H1 (cell line): Measurements from ENCODE around the gene SVIL. TPM values are rescaled to one million over a fixed set of nuclear protein-coding genes. Genes with fewer than 3 reads are reported as not detected.

Experiments used
- CTCF ChIA-PET: fragments of 300-600 bp; sonication (Branson Sonifier 250); formaldehyde crosslinking; loops from one replicate; lab custom pipeline; 2021; ENCODE audit not compliant: partially characterized antibody; lab: Charles Lee
- POLR2A ChIA-PET: fragments of 300-600 bp; sonication (Branson Sonifier 250); formaldehyde crosslinking; loops from one replicate; lab custom pipeline; 2021; ENCODE audit warnings: inconsistent platforms; ENCODE audit not compliant: partially characterized antibody; lab: Charles Lee
- DNase-seq, 2 experiments: peaks; one replicate each; pipeline versions ENCODE4 v3.0.0 to v3.0.0-alpha.2; 2010 to 2022; ENCODE audit warnings: low spot score in 2 of 2, low read depth in 1 of 2, mixed read lengths in 1 of 2
- FAIRE-seq: peaks from 2 replicates; lab custom pipeline; 2011; peaks lifted over from hg19 to GRCh38; lab: Jason Lieb, UNC
- H2AFZ ChIP-seq: 2 replicates; pipeline ENCODE4 v1.8.1; 2012; ENCODE audit warnings: low read length, inconsistent platforms
- H2AK5ac ChIP-seq: 2 replicates; pipeline ENCODE4 v1.6.1; 2013; ENCODE audit warnings: low read depth, low read length
- H2BK120ac ChIP-seq: replicated peaks from 2 replicates; pipeline ENCODE3; 2013; ENCODE audit warnings: low read depth, low read length, inconsistent platforms
- H2BK12ac ChIP-seq: 2 replicates; pipeline ENCODE4 v1.6.1; 2013; ENCODE audit warnings: low read depth, low read length
- H2BK15ac ChIP-seq: 2 replicates; pipeline ENCODE4 v1.6.1; 2013; ENCODE audit warnings: low read length
- H2BK20ac ChIP-seq: 2 replicates; pipeline ENCODE4 v1.6.1; 2013; ENCODE audit warnings: low read length
- H2BK5ac ChIP-seq: 2 replicates; pipeline ENCODE4 v1.6.1; 2013; ENCODE audit warnings: low read depth, low read length
- H3K14ac ChIP-seq: 2 replicates; pipeline ENCODE4 v1.6.1; 2013; ENCODE audit warnings: inconsistent platforms; ENCODE audit not compliant: insufficient read length
- H3K18ac ChIP-seq: 2 replicates; pipeline ENCODE4 v1.6.1; 2013; ENCODE audit warnings: low read length; ENCODE audit errors: extremely low read depth
- H3K23ac ChIP-seq: 2 replicates; pipeline ENCODE4 v1.6.1; 2013; ENCODE audit warnings: inconsistent platforms; ENCODE audit not compliant: insufficient read length
- H3K23me2 ChIP-seq: 2 replicates; pipeline ENCODE4 v1.6.1; 2013; ENCODE audit warnings: low read depth, low read length
- H3K27ac ChIP-seq: 2 replicates; pipeline ENCODE4 v1.6.1; 2011; ENCODE audit warnings: low read depth, low read length, inconsistent platforms
- H3K27me3 ChIP-seq, 4 experiments: replicated peaks in 1 of 4; 1 replicate in 1 of 4; 2 replicates in 3 of 4; pipeline versions ENCODE4 v1.6.1 to v1.8.1; 2011 to 2013; ENCODE audit warnings: low read length in 3 of 4, mild to moderate bottlenecking in 3 of 4, inconsistent platforms in 2 of 4, mixed read lengths in 2 of 4, moderate library complexity in 1 of 4; ENCODE audit not compliant: control insufficient read depth in 3 of 4, insufficient read depth in 3 of 4; ENCODE audit errors: extremely low read depth in 1 of 4
- H3K36me3 ChIP-seq, 4 experiments: 2 replicates each; pipeline versions ENCODE4 v1.6.1 to v1.8.1; 2011 to 2013; ENCODE audit warnings: mild to moderate bottlenecking in 4 of 4, low read length in 3 of 4, moderate library complexity in 2 of 4, control low read depth in 1 of 4, inconsistent platforms in 1 of 4; ENCODE audit not compliant: insufficient read depth in 4 of 4, control insufficient read depth in 2 of 4
- H3K4ac ChIP-seq: replicated peaks from 2 replicates; pipeline ENCODE3; 2013; ENCODE audit warnings: low read length, low read depth, mixed read lengths, inconsistent platforms; ENCODE audit not compliant: insufficient read length
- H3K4me1 ChIP-seq, 4 experiments: replicated peaks in 1 of 4; 1 replicate in 1 of 4; 2 replicates in 3 of 4; pipeline versions ENCODE4 v1.6.1 to v1.8.1; 2011 to 2013; ENCODE audit warnings: low read length in 3 of 4, inconsistent platforms in 2 of 4, mixed read lengths in 1 of 4; ENCODE audit not compliant: insufficient read depth in 4 of 4, control insufficient read depth in 3 of 4
- H3K4me2 ChIP-seq, 2 experiments: 2 replicates each; pipeline versions ENCODE4 v1.6.1 to v1.8.1; 2011 to 2013; ENCODE audit warnings: low read depth in 2 of 2, low read length in 2 of 2, control low read depth in 1 of 2, inconsistent platforms in 1 of 2, mild to moderate bottlenecking in 1 of 2; ENCODE audit not compliant: insufficient read depth in 1 of 2
- H3K4me3 ChIP-seq, 4 experiments: fragments of 200-600, 300-600 bp in 1 of 4; sonication (generic), shearing (Covaris generic), sonication (Bioruptor Twin) in 1 of 4; 2 replicates each; pipeline versions ENCODE4 v1.5.1 to v1.8.1; 2011 to 2016; ENCODE audit warnings: low read length in 4 of 4, low read depth in 3 of 4, control low read depth in 2 of 4, inconsistent platforms in 2 of 4, mild to moderate bottlenecking in 2 of 4, mixed read lengths in 1 of 4, moderate library complexity in 1 of 4; ENCODE audit not compliant: insufficient read depth in 2 of 4; ENCODE audit errors: extremely low read depth in 1 of 4
- H3K56ac ChIP-seq: replicated peaks from 2 replicates; pipeline ENCODE3; 2013; ENCODE audit warnings: low read depth, mild to moderate bottlenecking, mixed read lengths, low read length, inconsistent platforms; ENCODE audit not compliant: insufficient read length
- H3K79me1 ChIP-seq: 2 replicates; pipeline ENCODE4 v1.6.1; 2013; ENCODE audit warnings: low read depth, low read length, control low read depth
- H3K79me2 ChIP-seq, 2 experiments: 2 replicates each; pipeline versions ENCODE4 v1.6.1 to v1.8.1; 2012 to 2013; ENCODE audit warnings: low read length in 2 of 2, mild to moderate bottlenecking in 2 of 2, inconsistent platforms in 1 of 2; ENCODE audit not compliant: insufficient read depth in 2 of 2, control insufficient read depth in 1 of 2
- H3K9ac ChIP-seq, 4 experiments: replicated peaks in 1 of 4; 1 replicate in 1 of 4; 2 replicates in 3 of 4; pipeline versions ENCODE4 v1.6.1 to v1.8.1; 2011 to 2013; ENCODE audit warnings: low read depth in 3 of 4, low read length in 3 of 4, control low read depth in 2 of 4, mild to moderate bottlenecking in 2 of 4, moderate library complexity in 2 of 4, inconsistent platforms in 1 of 4; ENCODE audit errors: extremely low read depth in 1 of 4
- H3K9me3 ChIP-seq, 2 experiments: 2 replicates each; pipeline versions ENCODE4 v1.6.1 to v1.8.1; 2012 to 2013; ENCODE audit warnings: mild to moderate bottlenecking in 2 of 2, moderate library complexity in 2 of 2, control low read depth in 1 of 2, inconsistent platforms in 1 of 2, low read depth in 1 of 2, low read length in 1 of 2, mixed read lengths in 1 of 2; ENCODE audit not compliant: insufficient read depth in 2 of 2
- H4K20me1 ChIP-seq, 2 experiments: replicated peaks in 1 of 2; 2 replicates each; pipeline versions ENCODE3 to v1.8.1; 2011 to 2013; ENCODE audit warnings: inconsistent platforms in 2 of 2, low read length in 2 of 2, mild to moderate bottlenecking in 1 of 2; ENCODE audit not compliant: insufficient read depth in 2 of 2, control insufficient read depth in 1 of 2
- H4K5ac ChIP-seq: 2 replicates; pipeline ENCODE4 v1.6.1; 2013; ENCODE audit warnings: low read length, low read depth, mixed read lengths, inconsistent platforms; ENCODE audit not compliant: insufficient read length
- H4K8ac ChIP-seq: 2 replicates; pipeline ENCODE4 v1.8.0; 2013; ENCODE audit warnings: mild to moderate bottlenecking, moderate library complexity, low read length, inconsistent platforms; ENCODE audit not compliant: insufficient read depth; ENCODE audit errors: extremely low read depth
- H4K91ac ChIP-seq: replicated peaks from 2 replicates; pipeline ENCODE3; 2013; ENCODE audit warnings: low read length, mixed read lengths, inconsistent platforms; ENCODE audit not compliant: insufficient read length
- PHF8 ChIP-seq: fragments of 200-600 bp; sonication (generic); conservative IDR thresholded peaks from 2 replicates; pipeline ENCODE4 v1.7.1; 2012; ENCODE audit warnings: low read depth, mild to moderate bottlenecking, inconsistent platforms, low read length, moderate library complexity
- POU5F1 ChIP-seq: IDR thresholded peaks from 2 replicates; pipeline ENCODE4 v1.6.1; 2011; ENCODE audit warnings: low read depth, mild to moderate bottlenecking, low read length, moderate library complexity
- SP4 ChIP-seq: IDR thresholded peaks from 2 replicates; pipeline ENCODE4 v1.6.1; 2012; ENCODE audit warnings: low read length, inconsistent platforms
- WGBS, 2 experiments: shearing (Covaris generic) in 1 of 2; methylation state at CpG; one replicate each; pipeline versions ENCODE4 v1.1.6 to v1.1.7; 2013 to 2015; ENCODE audit warnings: low lambda C conversion rate in 2 of 2, mixed read lengths in 2 of 2, inconsistent platforms in 1 of 2, low coverage in 1 of 2, missing lambda C conversion rate in 1 of 2; ENCODE audit not compliant: insufficient replicate concordance in 2 of 2, insufficient coverage in 1 of 2, insufficient read length in 1 of 2; ENCODE audit errors: extremely low coverage in 1 of 2, missing lambda C conversion rate in 1 of 2; 5-methylcytosine and 5-hydroxymethylcytosine counted together
- polyA plus RNA-seq, 7 experiments: library from polyadenylated mRNA; depleted of rRNA in 3 of 7; stranded (reverse) in 5 of 7; unstranded in 2 of 7; fragments of >200 nt in 5 of 7; fragments of 200-250 nt in 2 of 7; gene quantifications; 1 replicate in 5 of 7; 2 replicates in 1 of 7; 4 replicates in 1 of 7; pipeline versions ENCODE4 v1.2.1 to v1.2.3, GENCODE V29; 2011 to 2013; ENCODE audit warnings: missing spikeins in 2 of 7, mixed read lengths in 2 of 7
- total RNA-seq: library from RNA; stranded (reverse); fragmentation: NEBNext Ultra II Directional; extraction: Animal tissue kit (Norgen Biotek cat#: 25700); gene quantifications from 2 replicates; pipeline ENCODE4 v1.2.1, GENCODE V29; 2021

Gene SVIL
- total and polyA plus RNA-seq, 2 of the 8 experiments (the other 6 are each of a cell fraction or from before 2014, with no cell fraction given): 4.7 to 15.4 TPM

DNA sequence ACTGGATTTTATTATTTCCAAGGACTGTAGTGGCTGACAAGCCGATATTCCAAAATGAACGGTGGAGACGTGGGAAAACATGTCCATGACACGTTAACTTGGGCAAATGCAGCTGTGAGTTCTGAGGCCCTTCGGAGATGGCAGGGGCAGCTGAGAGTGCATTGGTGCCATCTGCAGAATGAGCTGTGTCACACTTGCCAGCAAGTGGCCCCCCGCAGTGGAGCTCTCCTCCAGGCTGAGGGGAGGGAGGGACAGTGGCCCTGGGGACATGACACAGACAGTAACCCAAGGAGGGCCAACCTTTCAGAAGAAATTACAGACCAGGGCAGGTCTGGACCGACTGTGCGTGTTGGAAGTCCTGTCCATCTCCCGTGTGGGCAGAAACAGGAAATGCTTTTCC lies 139.4 kb downstream of the SVIL start:
- DNase-seq: no peak
- no peak overlapping the region for H2BK15ac ChIP-seq
- no peak overlapping the region for H3K56ac ChIP-seq
- H4K91ac ChIP-seq: no peak overlapping the region
- peaks cover 0 to 2% (median 0%) of the 10 kb centered on the region in 4 experiments; a peak in 3 of 8 replicates for H3K36me3 ChIP-seq
- H2AK5ac ChIP-seq: no peak overlapping the region
- H4K8ac ChIP-seq: no peak overlapping the region
- no peak overlapping the region for H3K23ac ChIP-seq
- no peak overlapping the region for H2BK5ac ChIP-seq
- H4K20me1 ChIP-seq: no peaks in the 10 kb centered on the region
- no peak overlapping the region for H3K9ac ChIP-seq
- no peak overlapping the region for H2BK20ac ChIP-seq
- H3K4me1 ChIP-seq: peaks cover 0 to 3% (median 0%) of the 10 kb centered on the region in 4 experiments; a peak in 2 of 7 replicates
- no peak overlapping the region for H4K5ac ChIP-seq
- H3K4ac ChIP-seq: no peak overlapping the region
- H2AFZ ChIP-seq: no peak overlapping the region
- no peaks in the 10 kb centered on the region for H3K9me3 ChIP-seq
- H3K18ac ChIP-seq: no peak overlapping the region
- no peaks in the 10 kb centered on the region for H3K79me1 ChIP-seq
- ChIA-PET CTCF (interaction anchor here (0.6 to 4.3 kb wide), 9 partner anchors 9 to 513 kb away, joined by 3 to 24 read pairs (median 8); no protein-coding TSS in a partner anchor), POLR2A (no interaction called here)
- no peaks in the 10 kb centered on the region for H3K27me3 ChIP-seq
- no peak overlapping the region for H2BK120ac ChIP-seq
- no peak overlapping the region for H3K4me3 ChIP-seq
- H3K14ac ChIP-seq: no peak overlapping the region
- H3K27ac ChIP-seq: no peak overlapping the region
- H2BK12ac ChIP-seq: no peak overlapping the region
- no peak for FAIRE-seq
- no peaks in the 10 kb centered on the region for H3K79me2 ChIP-seq
- H3K4me2 ChIP-seq: no peak overlapping the region
- H3K23me2 ChIP-seq: no peaks in the 10 kb centered on the region
- 86% methylated on average over 7 of the region's 9 CpGs; no CpG with 5 or more reads in 1 of the 2 experiments for WGBS, 2 experiments
- TF ChIP-seq PHF8 (no peak), SP4 (no peak), POU5F1 (no peak)
